ENCODE data around the gene ANKIB1. TPM values are rescaled to one million over a fixed set of nuclear protein-coding genes. Genes with fewer than 3 reads are reported as not detected.

The ANKIB1 gene
- total RNA-seq, 1 experiment from 2014 or later, result 49.6 TPM

GRCh38 chr7:92221766-92222165 lies 24.0 kb upstream of the ANKIB1 start:
- intact Hi-C loops (cut with micrococcal nuclease; ENCODE audit: unreplicated experiment), result no loop called here
- Mint-ChIP-seq H3K4me1 (ENCODE audit: low read depth, unreplicated experiment) (no peaks in the 10 kb centered on the region), H3K27ac (ENCODE audit: unreplicated experiment) (no peak overlapping the region), H3K27me3 (ENCODE audit: unreplicated experiment) (no peaks in the 10 kb centered on the region), H3K9me3 (ENCODE audit: low read depth, unreplicated experiment) (no peaks in the 10 kb centered on the region), H3K36me3 (ENCODE audit: insufficient read depth, unreplicated experiment) (peaks cover 29% of the 10 kb centered on the region), H3K4me3 (ENCODE audit: low read depth, unreplicated experiment) (no peak overlapping the region)
- CTCF ChIA-PET, result no interaction called here
- TF ChIP-seq, protein P1, sequence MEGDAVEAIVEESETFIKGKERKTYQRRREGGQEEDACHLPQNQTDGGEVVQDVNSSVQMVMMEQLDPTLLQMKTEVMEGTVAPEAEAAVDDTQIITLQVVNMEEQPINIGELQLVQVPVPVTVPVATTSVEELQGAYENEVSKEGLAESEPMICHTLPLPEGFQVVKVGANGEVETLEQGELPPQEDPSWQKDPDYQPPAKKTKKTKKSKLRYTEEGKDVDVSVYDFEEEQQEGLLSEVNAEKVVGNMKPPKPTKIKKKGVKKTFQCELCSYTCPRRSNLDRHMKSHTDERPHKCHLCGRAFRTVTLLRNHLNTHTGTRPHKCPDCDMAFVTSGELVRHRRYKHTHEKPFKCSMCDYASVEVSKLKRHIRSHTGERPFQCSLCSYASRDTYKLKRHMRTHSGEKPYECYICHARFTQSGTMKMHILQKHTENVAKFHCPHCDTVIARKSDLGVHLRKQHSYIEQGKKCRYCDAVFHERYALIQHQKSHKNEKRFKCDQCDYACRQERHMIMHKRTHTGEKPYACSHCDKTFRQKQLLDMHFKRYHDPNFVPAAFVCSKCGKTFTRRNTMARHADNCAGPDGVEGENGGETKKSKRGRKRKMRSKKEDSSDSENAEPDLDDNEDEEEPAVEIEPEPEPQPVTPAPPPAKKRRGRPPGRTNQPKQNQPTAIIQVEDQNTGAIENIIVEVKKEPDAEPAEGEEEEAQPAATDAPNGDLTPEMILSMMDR (IDR thresholded peaks at IDR 0.05; ENCODE audit: unreplicated experiment), result no peak
- BruUV-seq (replicated peaks), result no TSS peak
- no peak for DNase-seq

DNA sequence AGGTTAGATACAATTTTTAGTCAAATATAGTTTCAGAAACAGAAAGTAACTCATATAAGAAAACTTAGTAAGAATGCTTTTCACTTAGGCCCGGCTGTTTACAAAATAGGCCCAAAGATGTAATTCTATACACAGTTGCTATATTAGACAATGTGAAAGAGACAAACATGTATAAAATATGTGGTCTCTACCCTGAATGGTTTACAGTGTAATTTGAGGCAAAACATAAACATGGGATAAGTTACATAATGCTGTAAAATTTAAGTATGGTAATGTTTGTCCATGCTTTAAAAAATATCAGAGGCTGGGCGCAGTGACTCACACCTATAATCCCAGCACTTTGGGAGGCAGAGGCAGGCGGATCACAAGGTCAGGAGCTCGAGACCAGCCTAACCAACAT lies 18.8 kb upstream of the ANKIB1 start:
- CTCF ChIA-PET, result no interaction called here
- Mint-ChIP-seq H3K36me3 (ENCODE audit: insufficient read depth, unreplicated experiment) (peaks cover 12% of the 10 kb centered on the region), H3K27ac (ENCODE audit: unreplicated experiment) (no peak overlapping the region), H3K4me1 (ENCODE audit: low read depth, unreplicated experiment) (no peaks in the 10 kb centered on the region), H3K9me3 (ENCODE audit: low read depth, unreplicated experiment) (no peaks in the 10 kb centered on the region), H3K27me3 (ENCODE audit: unreplicated experiment) (no peaks in the 10 kb centered on the region), H3K4me3 (ENCODE audit: low read depth, unreplicated experiment) (no peak overlapping the region)
- no TSS peak for BruUV-seq (replicated peaks)
- intact Hi-C loops (cut with micrococcal nuclease; ENCODE audit: unreplicated experiment), result no loop called here
- TF ChIP-seq, protein P1 (IDR thresholded peaks at IDR 0.05; ENCODE audit: unreplicated experiment), result no peak
- DNase-seq, result no peak

DNA sequence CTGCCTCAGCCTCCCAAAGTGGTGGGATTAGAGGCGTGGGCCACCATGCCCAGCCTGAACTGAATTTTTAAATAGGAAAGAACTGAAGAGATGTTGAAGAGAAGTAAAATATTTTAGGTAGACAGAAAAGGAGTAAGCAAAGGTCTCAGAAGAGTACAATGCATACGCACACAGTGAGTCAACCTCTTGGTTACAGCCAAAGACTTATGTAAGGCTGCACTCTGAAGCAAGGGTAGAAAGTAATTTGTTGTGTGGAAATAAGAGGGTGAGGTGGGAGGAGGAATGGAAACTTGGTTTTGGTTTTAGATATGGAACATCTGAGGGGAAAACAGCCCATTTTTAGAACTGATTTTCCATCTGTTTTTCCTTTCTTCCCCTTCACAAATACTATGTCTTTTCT lies 17.7 kb upstream of the ANKIB1 start:
- TF ChIP-seq, protein P1 (IDR thresholded peaks at IDR 0.05; ENCODE audit: unreplicated experiment), result no peak
- no peaks in the 10 kb centered on the region for H3K27me3 Mint-ChIP-seq (ENCODE audit: unreplicated experiment)
- no peaks in the 10 kb centered on the region for H3K4me1 Mint-ChIP-seq (ENCODE audit: low read depth, unreplicated experiment)
- BruUV-seq (replicated peaks), result no TSS peak
- H3K9me3 Mint-ChIP-seq (ENCODE audit: low read depth, unreplicated experiment), result no peaks in the 10 kb centered on the region
- CTCF ChIA-PET, result no interaction called here
- no peak overlapping the region for H3K27ac Mint-ChIP-seq (ENCODE audit: unreplicated experiment)
- no peak for DNase-seq
- intact Hi-C loops (cut with micrococcal nuclease; ENCODE audit: unreplicated experiment), result no loop called here
- H3K4me3 Mint-ChIP-seq (ENCODE audit: low read depth, unreplicated experiment), result no peak overlapping the region
- H3K36me3 Mint-ChIP-seq (ENCODE audit: insufficient read depth, unreplicated experiment), result peaks cover 12% of the 10 kb centered on the region

DNA sequence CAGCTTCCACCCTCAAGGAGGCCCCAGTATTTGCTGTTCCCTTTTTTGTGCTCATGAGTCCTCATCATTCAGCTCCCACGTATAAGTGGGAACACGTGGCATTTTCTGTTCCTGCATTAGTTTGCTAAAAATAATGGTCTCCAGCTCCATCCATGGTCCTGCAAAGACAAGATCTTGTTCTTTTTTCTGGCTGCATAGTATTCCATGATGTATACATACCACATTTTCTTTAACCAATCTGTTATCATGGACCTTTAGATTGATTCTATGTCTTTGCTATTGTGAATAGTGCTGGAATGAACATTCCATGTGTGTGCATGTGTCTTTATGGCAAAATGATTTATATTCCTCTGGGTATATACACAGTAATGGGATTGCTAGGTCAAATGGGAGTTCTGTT lies 17.0 kb upstream of the ANKIB1 start:
- Mint-ChIP-seq H3K9me3 (ENCODE audit: low read depth, unreplicated experiment) (no peaks in the 10 kb centered on the region), H3K36me3 (ENCODE audit: insufficient read depth, unreplicated experiment) (peaks cover 12% of the 10 kb centered on the region), H3K27me3 (ENCODE audit: unreplicated experiment) (no peaks in the 10 kb centered on the region), H3K4me3 (ENCODE audit: low read depth, unreplicated experiment) (no peak overlapping the region), H3K4me1 (ENCODE audit: low read depth, unreplicated experiment) (no peaks in the 10 kb centered on the region), H3K27ac (ENCODE audit: unreplicated experiment) (no peak overlapping the region)
- CTCF ChIA-PET, result no interaction called here
- no TSS peak for BruUV-seq (replicated peaks)
- intact Hi-C loops (cut with micrococcal nuclease; ENCODE audit: unreplicated experiment), result no loop called here
- TF ChIP-seq, protein P1 (IDR thresholded peaks at IDR 0.05; ENCODE audit: unreplicated experiment), result no peak
- no peak for DNase-seq

DNA sequence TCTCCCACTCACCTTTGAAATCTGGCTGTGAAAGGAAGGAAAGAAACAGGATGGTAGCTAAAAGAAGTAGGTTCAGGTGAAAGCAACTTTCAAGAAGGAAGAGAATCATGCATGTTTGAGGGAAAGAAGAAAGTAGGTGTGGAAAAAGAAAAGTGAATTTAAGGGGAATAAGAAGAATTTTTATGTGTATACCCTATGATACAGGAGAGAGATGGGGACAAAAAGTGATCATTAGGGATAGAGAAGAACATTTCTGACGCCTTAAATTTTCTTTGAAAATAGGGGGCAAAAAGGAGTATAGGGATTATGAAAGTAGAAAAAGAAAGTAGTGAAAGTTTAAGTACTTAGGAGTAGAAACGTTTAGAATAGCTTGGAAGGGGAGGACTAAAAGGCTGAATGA lies 15.2 kb upstream of the ANKIB1 start:
- Mint-ChIP-seq H3K4me3 (ENCODE audit: low read depth, unreplicated experiment) (no peak overlapping the region), H3K4me1 (ENCODE audit: low read depth, unreplicated experiment) (no peaks in the 10 kb centered on the region), H3K36me3 (ENCODE audit: insufficient read depth, unreplicated experiment) (peaks cover 12% of the 10 kb centered on the region), H3K27ac (ENCODE audit: unreplicated experiment) (no peak overlapping the region), H3K27me3 (ENCODE audit: unreplicated experiment) (no peaks in the 10 kb centered on the region), H3K9me3 (ENCODE audit: low read depth, unreplicated experiment) (no peaks in the 10 kb centered on the region)
- CTCF ChIA-PET, result no interaction called here
- intact Hi-C loops (cut with micrococcal nuclease; ENCODE audit: unreplicated experiment), result no loop called here
- TF ChIP-seq, protein P1 (IDR thresholded peaks at IDR 0.05; ENCODE audit: unreplicated experiment), result no peak
- no peak for DNase-seq
- no TSS peak for BruUV-seq (replicated peaks)
